Lower lobe of right lung (tissue), 2 donors: ENCODE data around the gene WWTR1. TPM values are rescaled to one million over a fixed set of nuclear protein-coding genes. Genes with fewer than 3 reads are reported as not detected.

Experiments used
- ATAC-seq, 2 donors: fragments of 200-7000 bp; cut with Tn5 transposase; one replicate each; pipeline ENCODE4 v1.9.1; 2020 to 2022; ENCODE audit warnings: mild to moderate bottlenecking in 2 of 2, moderate library complexity in 2 of 2
- DNase-seq: peaks from one replicate; pipeline ENCODE4 v3.0.0-alpha.2; 2020
- H3K27ac ChIP-seq: fragments of 200-600 bp; one replicate; pipeline ENCODE4 v1.8.0; 2022
- H3K27me3 ChIP-seq: fragments of 200-600 bp; one replicate; pipeline ENCODE4 v1.8.0; 2022; ENCODE audit warnings: low read depth
- H3K36me3 ChIP-seq: fragments of 200-600 bp; one replicate; pipeline ENCODE4 v1.8.0; 2022; ENCODE audit warnings: mild to moderate bottlenecking
- H3K4me1 ChIP-seq: fragments of 200-600 bp; one replicate; pipeline ENCODE4 v1.8.0; 2022
- H3K4me3 ChIP-seq: fragments of 200-600 bp; one replicate; pipeline ENCODE4 v1.8.0; 2022; ENCODE audit warnings: mild to moderate bottlenecking
- H3K9me3 ChIP-seq: fragments of 200-600 bp; one replicate; pipeline ENCODE4 v1.8.0; 2022
- intact Hi-C: fragments of 100-400 bp; cut with DNase I; formaldehyde crosslinking; loops from one replicate; pipeline ENCODE4 v1.11.0; 2022
- total RNA-seq: library from RNA; stranded (reverse); fragmentation: NEBNext Ultra II Directional; extraction: Animal tissue kit (Norgen Biotek cat#: 25700); gene quantifications from one replicate; pipeline ENCODE4 v1.2.1, GENCODE V29; 2021
- TF ChIP-seq, protein P1 (sequence below): fragments of 200-600 bp; IDR thresholded peaks from one replicate; pipeline ENCODE4 v1.8.0; 2022; ENCODE audit warnings: antibody characterized with exemption, mild to moderate bottlenecking
- donor health status: DM: no; HTN: yes; CAD: no; lungs with severe emphysema.

WWTR1 gene
- total RNA-seq, 1 donor from 2014 or later, result 89.5 TPM

GRCh38 chr3:149662240-149662887 lies 4.5 kb upstream of the WWTR1 start:
- no peaks in the 10 kb centered on the region for H3K9me3 ChIP-seq
- H3K4me3 ChIP-seq, result no peak overlapping the region
- no peaks in the 10 kb centered on the region for H3K36me3 ChIP-seq
- intact Hi-C loops, result no loop called here
- TF ChIP-seq, protein P1, sequence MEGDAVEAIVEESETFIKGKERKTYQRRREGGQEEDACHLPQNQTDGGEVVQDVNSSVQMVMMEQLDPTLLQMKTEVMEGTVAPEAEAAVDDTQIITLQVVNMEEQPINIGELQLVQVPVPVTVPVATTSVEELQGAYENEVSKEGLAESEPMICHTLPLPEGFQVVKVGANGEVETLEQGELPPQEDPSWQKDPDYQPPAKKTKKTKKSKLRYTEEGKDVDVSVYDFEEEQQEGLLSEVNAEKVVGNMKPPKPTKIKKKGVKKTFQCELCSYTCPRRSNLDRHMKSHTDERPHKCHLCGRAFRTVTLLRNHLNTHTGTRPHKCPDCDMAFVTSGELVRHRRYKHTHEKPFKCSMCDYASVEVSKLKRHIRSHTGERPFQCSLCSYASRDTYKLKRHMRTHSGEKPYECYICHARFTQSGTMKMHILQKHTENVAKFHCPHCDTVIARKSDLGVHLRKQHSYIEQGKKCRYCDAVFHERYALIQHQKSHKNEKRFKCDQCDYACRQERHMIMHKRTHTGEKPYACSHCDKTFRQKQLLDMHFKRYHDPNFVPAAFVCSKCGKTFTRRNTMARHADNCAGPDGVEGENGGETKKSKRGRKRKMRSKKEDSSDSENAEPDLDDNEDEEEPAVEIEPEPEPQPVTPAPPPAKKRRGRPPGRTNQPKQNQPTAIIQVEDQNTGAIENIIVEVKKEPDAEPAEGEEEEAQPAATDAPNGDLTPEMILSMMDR, result no peak
- DNase-seq (no peak), ATAC-seq (no peak)
- no peak overlapping the region for H3K27ac ChIP-seq
- H3K27me3 ChIP-seq, result no peaks in the 10 kb centered on the region
- H3K4me1 ChIP-seq, result peaks cover 7% of the 10 kb centered on the region

GRCh38 chr3:149660462-149660861 lies 2.6 kb upstream of the WWTR1 start:
- Histone ChIP-seq H3K36me3 (no peaks in the 10 kb centered on the region), H3K27me3 (no peaks in the 10 kb centered on the region), H3K27ac (no peak overlapping the region), H3K4me1 (peaks cover 11% of the 10 kb centered on the region), H3K9me3 (no peaks in the 10 kb centered on the region), H3K4me3 (no peak overlapping the region)
- TF ChIP-seq, protein P1, result no peak
- intact Hi-C loops, result no loop called here
- DNase-seq (no peak), ATAC-seq (no peak)

GRCh38 chr3:149658744-149659497 lies 1.1 kb upstream of the WWTR1 start:
- DNase-seq (peak; percentile 69), ATAC-seq (peak; percentile 45 to 53)
- Histone ChIP-seq H3K27me3 (no peaks in the 10 kb centered on the region), H3K36me3 (no peaks in the 10 kb centered on the region), H3K27ac (peak overlapping the region; percentile 96), H3K4me1 (peaks cover 24% of the 10 kb centered on the region), H3K4me3 (peak overlapping the region; percentile 68), H3K9me3 (no peaks in the 10 kb centered on the region)
- intact Hi-C loops, result no loop called here
- TF ChIP-seq, protein P1, result no peak

- H3K9me3 ChIP-seq, result no peaks in the 10 kb centered on the region
- no peaks in the 10 kb centered on the region for H3K27me3 ChIP-seq
- peak; percentile 65 to 80 for ATAC-seq
- DNase-seq, result peak; percentile 57
- TF ChIP-seq, protein P1, result no peak
- H3K4me3 ChIP-seq, result peak overlapping the region; percentile 68
- H3K27ac ChIP-seq, result peak overlapping the region; percentile 96
- intact Hi-C loops, result no loop called here
- H3K4me1 ChIP-seq, result peaks cover 30% of the 10 kb centered on the region
- H3K36me3 ChIP-seq, result no peaks in the 10 kb centered on the region
Observed at GRCh38 chr3:149657321-149657925, 402 bp downstream of the WWTR1 start.

DNA sequence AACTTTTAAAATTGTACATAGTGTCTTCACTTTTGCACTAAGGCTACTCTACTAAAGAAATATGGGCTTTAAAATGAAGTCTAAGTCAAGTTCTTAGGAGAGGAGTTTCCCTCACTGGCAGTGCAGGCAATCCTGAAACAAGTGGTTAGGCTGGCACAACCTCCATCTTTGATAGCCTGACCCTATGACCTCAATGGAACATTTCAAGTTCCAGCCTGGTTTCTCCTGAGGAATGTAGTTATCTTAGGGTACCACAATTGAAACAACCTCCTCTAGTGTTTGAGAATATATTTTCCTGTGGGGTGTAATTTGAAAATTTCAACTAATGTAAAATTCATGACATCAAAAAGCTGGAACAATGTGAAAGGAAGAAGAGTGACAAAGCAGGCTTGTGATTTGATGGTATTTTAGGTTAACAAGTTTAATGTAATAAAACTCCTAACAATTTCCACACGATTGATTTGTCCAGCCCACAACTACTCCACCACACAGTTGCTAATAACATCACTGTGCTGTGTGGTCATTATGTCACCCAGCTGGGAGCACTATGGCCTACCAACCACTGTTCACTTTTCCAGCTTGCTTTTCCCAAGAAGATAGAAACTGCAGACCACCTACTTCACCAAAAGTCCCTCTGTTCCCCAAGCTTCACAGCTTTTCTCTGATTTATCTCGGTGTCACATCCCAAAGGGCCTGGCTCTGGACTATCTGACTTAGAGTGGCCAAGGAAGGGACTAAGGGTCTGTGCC lies 1.8 kb downstream of the WWTR1 start:
- H3K9me3 ChIP-seq, result no peaks in the 10 kb centered on the region
- H3K27ac ChIP-seq, result peak overlapping the region; percentile 96
- intact Hi-C loops, result no loop called here
- TF ChIP-seq, protein P1, result no peak
- no peaks in the 10 kb centered on the region for H3K27me3 ChIP-seq
- H3K4me1 ChIP-seq, result peaks cover 31% of the 10 kb centered on the region
- peak overlapping the region; percentile 68 for H3K4me3 ChIP-seq
- peaks cover 3% of the 10 kb centered on the region for H3K36me3 ChIP-seq
- no peak for ATAC-seq
- no peak for DNase-seq
